Fibroblast of lung (primary cell): ENCODE results near the gene CABLES2.

ENCODE experiments used
- EZH2 ChIP-seq: IDR thresholded peaks from 2 replicates; pipeline ENCODE4 v1.5.1; 2012; ENCODE audit warnings: low read length, control low read depth, mild to moderate bottlenecking; ENCODE audit errors: missing control alignments
- TF ChIP-seq, protein P1 (sequence below), 2 donors: IDR thresholded peaks in 1 of 2; conservative IDR thresholded peaks in 1 of 2; 1 replicate in 1 of 2; 2 replicates in 1 of 2; pipeline ENCODE4 v1.5.1; 2011 to 2012; ENCODE audit warnings: low read length in 2 of 2, control low read depth in 1 of 2, inconsistent platforms in 1 of 2, low read depth in 1 of 2, mild to moderate bottlenecking in 1 of 2

DNA sequence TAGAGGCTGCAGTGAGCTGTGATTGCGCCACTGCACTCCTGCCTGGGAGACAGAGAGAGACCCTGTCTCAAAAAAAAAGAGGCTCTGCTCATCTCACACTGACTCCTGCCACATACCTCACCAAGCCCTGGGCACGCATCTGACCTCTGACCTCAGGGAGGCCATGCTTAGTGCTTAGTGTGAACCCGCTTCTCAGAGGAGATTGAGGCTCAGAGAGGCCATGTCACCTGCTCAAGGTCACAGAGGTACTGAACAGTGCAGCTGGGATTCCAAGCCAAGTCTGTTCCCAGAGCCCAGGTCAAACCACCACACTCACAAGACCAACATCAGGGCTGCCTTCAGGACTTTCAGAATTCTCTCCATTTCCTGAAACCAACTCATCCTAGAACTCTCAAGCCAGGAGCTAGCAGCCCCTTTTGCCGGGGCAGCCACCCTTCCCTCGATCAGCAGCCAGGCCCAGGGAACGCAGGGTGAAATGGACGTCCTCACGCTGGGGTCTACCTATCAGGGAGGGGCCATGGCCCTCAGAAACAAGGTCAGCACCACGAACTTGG, 2.9 kb downstream of the CABLES2 start:
- TF ChIP-seq, protein P1, sequence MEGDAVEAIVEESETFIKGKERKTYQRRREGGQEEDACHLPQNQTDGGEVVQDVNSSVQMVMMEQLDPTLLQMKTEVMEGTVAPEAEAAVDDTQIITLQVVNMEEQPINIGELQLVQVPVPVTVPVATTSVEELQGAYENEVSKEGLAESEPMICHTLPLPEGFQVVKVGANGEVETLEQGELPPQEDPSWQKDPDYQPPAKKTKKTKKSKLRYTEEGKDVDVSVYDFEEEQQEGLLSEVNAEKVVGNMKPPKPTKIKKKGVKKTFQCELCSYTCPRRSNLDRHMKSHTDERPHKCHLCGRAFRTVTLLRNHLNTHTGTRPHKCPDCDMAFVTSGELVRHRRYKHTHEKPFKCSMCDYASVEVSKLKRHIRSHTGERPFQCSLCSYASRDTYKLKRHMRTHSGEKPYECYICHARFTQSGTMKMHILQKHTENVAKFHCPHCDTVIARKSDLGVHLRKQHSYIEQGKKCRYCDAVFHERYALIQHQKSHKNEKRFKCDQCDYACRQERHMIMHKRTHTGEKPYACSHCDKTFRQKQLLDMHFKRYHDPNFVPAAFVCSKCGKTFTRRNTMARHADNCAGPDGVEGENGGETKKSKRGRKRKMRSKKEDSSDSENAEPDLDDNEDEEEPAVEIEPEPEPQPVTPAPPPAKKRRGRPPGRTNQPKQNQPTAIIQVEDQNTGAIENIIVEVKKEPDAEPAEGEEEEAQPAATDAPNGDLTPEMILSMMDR (conservative IDR thresholded peaks at IDR 0.05 in 1 of 2, IDR thresholded peaks at IDR 0.05 in 1 of 2; ENCODE audit: low read depth in 1 of 2, low read length in 2 of 2): no peak
- TF ChIP-seq EZH2: no peak
